Bronchial epithelial cell (primary cell): ENCODE data around the gene CIROP. TPM values are rescaled to one million over a fixed set of nuclear protein-coding genes. Genes with fewer than 3 reads are reported as not detected.
A peak's percentile ranks its signal among the peaks of the same experiment; 100 is the strongest.

Experiments
- DNase-seq: peaks from one replicate; pipeline ENCODE4 v3.0.0-alpha.2; 2010; ENCODE audit warnings: low read depth
- FAIRE-seq: peaks from 2 replicates; lab custom pipeline; 2011; peaks lifted over from hg19 to GRCh38; lab: Jason Lieb, UNC
- H3K27me3 ChIP-seq: 2 replicates; pipeline ENCODE4 v1.5.1; 2011; ENCODE audit warnings: low read length; ENCODE audit not compliant: control insufficient read depth, insufficient read depth
- H3K36me3 ChIP-seq: 2 replicates; pipeline ENCODE4 v1.5.1; 2011; ENCODE audit warnings: low read length; ENCODE audit not compliant: control insufficient read depth, insufficient read depth
- H3K4me3 ChIP-seq: 2 replicates; pipeline ENCODE4 v1.5.1; 2011; ENCODE audit warnings: mild to moderate bottlenecking, low read depth, low read length, control low read depth
- total RNA-seq: library from RNA; depleted of rRNA; stranded (reverse); fragments of >200 nt; gene quantifications from 2 replicates; pipeline ENCODE4 v1.2.1, GENCODE V29; 2014
- TF ChIP-seq, protein P1 (sequence below): IDR thresholded peaks from 2 replicates; pipeline ENCODE4 v1.5.1; 2011; ENCODE audit warnings: mild to moderate bottlenecking, moderate library complexity, low read length, control low read depth, inconsistent platforms; ENCODE audit not compliant: insufficient read depth, severe bottlenecking

CIROP gene
- total RNA-seq, 1 donor from 2014 or later: not detected

DNA sequence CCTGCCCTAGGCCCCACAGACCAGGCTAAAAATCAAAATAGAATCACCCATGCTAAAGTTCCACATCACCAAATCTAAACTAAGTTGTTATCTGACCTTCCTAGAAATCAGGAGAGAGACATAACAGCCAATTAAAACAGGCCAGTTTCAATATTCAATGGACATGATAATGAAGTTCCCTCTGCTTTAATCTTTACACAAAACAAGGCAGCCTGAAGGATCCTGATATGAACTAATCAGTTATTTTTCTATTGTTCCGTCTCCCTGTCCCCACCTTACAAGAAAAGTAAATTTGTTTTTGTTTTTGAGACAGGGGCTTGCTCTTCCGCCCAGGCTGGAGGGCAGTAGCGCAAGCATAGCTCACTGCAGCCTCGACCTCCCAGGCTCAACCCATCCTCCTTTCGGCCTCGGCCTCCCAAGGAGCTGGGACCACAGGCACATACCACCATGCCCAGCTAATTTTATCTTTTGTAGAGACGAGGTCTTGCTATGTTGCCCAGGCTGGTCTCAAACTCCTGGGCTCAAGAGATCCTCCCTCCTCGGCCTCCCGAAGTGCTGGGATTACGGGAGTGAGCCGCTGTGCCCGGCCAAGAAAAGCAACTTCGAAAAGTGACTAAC lies 19.7 kb upstream of the CIROP start:
- TF ChIP-seq, protein P1, sequence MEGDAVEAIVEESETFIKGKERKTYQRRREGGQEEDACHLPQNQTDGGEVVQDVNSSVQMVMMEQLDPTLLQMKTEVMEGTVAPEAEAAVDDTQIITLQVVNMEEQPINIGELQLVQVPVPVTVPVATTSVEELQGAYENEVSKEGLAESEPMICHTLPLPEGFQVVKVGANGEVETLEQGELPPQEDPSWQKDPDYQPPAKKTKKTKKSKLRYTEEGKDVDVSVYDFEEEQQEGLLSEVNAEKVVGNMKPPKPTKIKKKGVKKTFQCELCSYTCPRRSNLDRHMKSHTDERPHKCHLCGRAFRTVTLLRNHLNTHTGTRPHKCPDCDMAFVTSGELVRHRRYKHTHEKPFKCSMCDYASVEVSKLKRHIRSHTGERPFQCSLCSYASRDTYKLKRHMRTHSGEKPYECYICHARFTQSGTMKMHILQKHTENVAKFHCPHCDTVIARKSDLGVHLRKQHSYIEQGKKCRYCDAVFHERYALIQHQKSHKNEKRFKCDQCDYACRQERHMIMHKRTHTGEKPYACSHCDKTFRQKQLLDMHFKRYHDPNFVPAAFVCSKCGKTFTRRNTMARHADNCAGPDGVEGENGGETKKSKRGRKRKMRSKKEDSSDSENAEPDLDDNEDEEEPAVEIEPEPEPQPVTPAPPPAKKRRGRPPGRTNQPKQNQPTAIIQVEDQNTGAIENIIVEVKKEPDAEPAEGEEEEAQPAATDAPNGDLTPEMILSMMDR: no peak
- Histone ChIP-seq H3K36me3 (peaks cover 2% of the 10 kb centered on the region), H3K4me3 (no peak overlapping the region), H3K27me3 (no peaks in the 10 kb centered on the region)
- FAIRE-seq (no peak), DNase-seq (no peak)

- TF ChIP-seq, protein P1: no peak
- DNase-seq (peak; percentile 23), FAIRE-seq (no peak)
- H3K4me3 ChIP-seq: no peak overlapping the region
- no peaks in the 10 kb centered on the region for H3K27me3 ChIP-seq
- H3K36me3 ChIP-seq: peaks cover 2% of the 10 kb centered on the region
Observed at GRCh38 chr14:23123419-23123818, 18.6 kb upstream of the CIROP start.

GRCh38 chr14:23122086-23122485 lies 17.3 kb upstream of the CIROP start:
- Histone ChIP-seq H3K4me3 (no peak overlapping the region), H3K36me3 (no peaks in the 10 kb centered on the region), H3K27me3 (no peaks in the 10 kb centered on the region)
- no peak for FAIRE-seq
- no peak for DNase-seq
- TF ChIP-seq, protein P1: no peak

DNA sequence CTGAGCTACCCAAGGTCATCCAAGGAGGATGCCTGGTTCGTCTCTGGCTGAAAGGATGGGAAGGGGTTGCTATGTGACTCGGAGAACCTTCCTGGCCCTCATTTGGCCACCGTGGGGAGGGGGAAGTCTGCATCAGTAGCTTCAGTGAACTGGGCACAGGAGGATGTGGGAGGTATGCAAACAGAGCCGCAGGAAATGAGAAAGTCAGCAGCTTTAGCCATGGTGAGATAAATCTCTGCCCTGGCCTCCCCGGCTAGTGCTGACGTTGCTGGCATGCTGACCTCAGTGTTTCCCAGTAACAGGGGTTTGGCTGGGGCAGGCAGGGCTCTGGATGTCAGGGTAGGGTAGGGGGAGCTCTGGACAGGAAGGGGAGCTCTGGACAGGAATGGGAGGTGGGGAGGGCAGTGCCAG lies 16.6 kb upstream of the CIROP start:
- TF ChIP-seq, protein P1: no peak
- no peaks in the 10 kb centered on the region for H3K36me3 ChIP-seq
- FAIRE-seq (no peak), DNase-seq (peak; percentile 15)
- no peaks in the 10 kb centered on the region for H3K27me3 ChIP-seq
- H3K4me3 ChIP-seq: no peak overlapping the region

GRCh38 chr14:23120541-23121251 lies 15.9 kb upstream of the CIROP start:
- H3K4me3 ChIP-seq: no peak overlapping the region
- FAIRE-seq: no peak

More at GRCh38 chr14:23120541-23121251, 15.9 kb upstream of the CIROP start:
- Histone ChIP-seq H3K36me3 (no peaks in the 10 kb centered on the region), H3K27me3 (no peaks in the 10 kb centered on the region)
- TF ChIP-seq, protein P1: peak; percentile 99
- DNase-seq: peak; percentile 71
